Measurements from ENCODE around the gene CUBN. TPM values are rescaled to one million over a fixed set of nuclear protein-coding genes. Genes with fewer than 3 reads are reported as not detected.

Gene CUBN
- total RNA-seq, 3 donors from 2014 or later, result 0.14 to 0.26 (median 0.25) TPM

DNA sequence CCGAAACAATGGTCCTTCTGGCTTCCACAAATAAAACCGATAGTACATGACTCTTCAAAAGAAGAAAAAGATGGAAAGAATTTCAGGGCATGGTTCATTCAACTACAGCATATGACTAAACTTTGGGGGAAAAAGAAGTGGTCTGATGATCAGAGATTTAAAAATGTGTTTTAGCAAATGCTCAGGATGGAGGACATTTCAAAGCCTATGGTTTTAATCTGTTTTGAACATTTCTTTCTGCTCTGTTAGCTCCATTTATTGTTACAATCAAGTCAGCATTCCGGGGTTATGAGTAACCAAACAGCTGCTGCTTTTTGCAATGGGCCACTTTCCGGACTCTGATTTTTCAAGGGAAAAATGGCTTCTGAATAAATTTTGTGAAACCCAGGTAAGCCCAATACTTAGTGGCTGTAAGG is 142.4 kb downstream of the CUBN start:
- H3K36me3 Mint-ChIP-seq (ENCODE audit: insufficient read depth), result peaks cover 8% of the 10 kb centered on the region
- no peaks in the 10 kb centered on the region for H3K4me1 Mint-ChIP-seq (ENCODE audit: low read depth)
- DNase-seq (no peak), ATAC-seq (no peak)
- no peak overlapping the region for H3K4me3 Mint-ChIP-seq
- no peaks in the 10 kb centered on the region for H3K9me3 Mint-ChIP-seq
- H3K27me3 Mint-ChIP-seq (ENCODE audit: low read depth), result no peaks in the 10 kb centered on the region

- Mint-ChIP-seq H3K4me3 (no peak overlapping the region), H3K36me3 (ENCODE audit: insufficient read depth) (peaks cover 11% of the 10 kb centered on the region), H3K27me3 (ENCODE audit: low read depth) (no peaks in the 10 kb centered on the region), H3K9me3 (no peaks in the 10 kb centered on the region), H3K4me1 (ENCODE audit: low read depth) (no peaks in the 10 kb centered on the region)
- DNase-seq (no peak), ATAC-seq (no peak)
Measured at GRCh38 chr10:16986406-16987205, 143.0 kb downstream of the CUBN start.

DNA sequence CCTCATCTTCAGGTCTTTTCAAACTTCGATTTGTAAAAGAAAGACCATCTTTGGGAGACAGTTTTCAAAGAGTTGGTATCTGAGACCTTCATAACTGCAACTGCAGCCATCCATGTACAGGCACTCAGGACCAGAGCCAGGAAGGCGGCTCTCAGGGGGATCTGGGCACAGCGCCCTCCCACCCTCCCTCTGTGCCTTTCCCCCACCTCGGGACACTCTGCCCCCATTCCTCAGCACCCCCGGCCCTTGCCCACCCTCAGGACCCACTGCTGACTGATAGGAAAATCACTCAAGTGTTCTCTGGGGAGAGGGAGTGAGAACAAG is 143.6 kb downstream of the CUBN start:
- H3K9me3 Mint-ChIP-seq, result no peaks in the 10 kb centered on the region
- no peaks in the 10 kb centered on the region for H3K4me1 Mint-ChIP-seq (ENCODE audit: low read depth)
- H3K4me3 Mint-ChIP-seq, result no peak overlapping the region
- peaks cover 14% of the 10 kb centered on the region for H3K36me3 Mint-ChIP-seq (ENCODE audit: insufficient read depth)
- no peaks in the 10 kb centered on the region for H3K27me3 Mint-ChIP-seq (ENCODE audit: low read depth)
- DNase-seq, result no peak
- ATAC-seq, result no peak

- no peak for DNase-seq
- no peak for ATAC-seq
- no peak overlapping the region for H3K4me3 Mint-ChIP-seq
- H3K4me1 Mint-ChIP-seq (ENCODE audit: low read depth), result no peaks in the 10 kb centered on the region
- H3K27me3 Mint-ChIP-seq (ENCODE audit: low read depth), result no peaks in the 10 kb centered on the region
- peaks cover 18% of the 10 kb centered on the region for H3K36me3 Mint-ChIP-seq (ENCODE audit: insufficient read depth)
- H3K9me3 Mint-ChIP-seq, result peaks cover 1% of the 10 kb centered on the region
Measured at GRCh38 chr10:16984242-16984641, 145.4 kb downstream of the CUBN start.

- H3K36me3 Mint-ChIP-seq (ENCODE audit: insufficient read depth), result peaks cover 33% of the 10 kb centered on the region
- DNase-seq (no peak), ATAC-seq (peak in 1 of 2 donors; percentile 38)
- H3K4me3 Mint-ChIP-seq, result no peak overlapping the region
- H3K4me1 Mint-ChIP-seq (ENCODE audit: low read depth), result peaks cover 5% of the 10 kb centered on the region
- no peaks in the 10 kb centered on the region for H3K27me3 Mint-ChIP-seq (ENCODE audit: low read depth)
- peaks cover 4% of the 10 kb centered on the region for H3K9me3 Mint-ChIP-seq
Measured at GRCh38 chr10:16976803-16977202, 152.8 kb downstream of the CUBN start.

- Mint-ChIP-seq H3K9me3 (peaks cover 4% of the 10 kb centered on the region), H3K27me3 (ENCODE audit: low read depth) (no peaks in the 10 kb centered on the region)
- no peak for ATAC-seq
Measured at GRCh38 chr10:16975188-16975587, 154.4 kb downstream of the CUBN start.

DNA sequence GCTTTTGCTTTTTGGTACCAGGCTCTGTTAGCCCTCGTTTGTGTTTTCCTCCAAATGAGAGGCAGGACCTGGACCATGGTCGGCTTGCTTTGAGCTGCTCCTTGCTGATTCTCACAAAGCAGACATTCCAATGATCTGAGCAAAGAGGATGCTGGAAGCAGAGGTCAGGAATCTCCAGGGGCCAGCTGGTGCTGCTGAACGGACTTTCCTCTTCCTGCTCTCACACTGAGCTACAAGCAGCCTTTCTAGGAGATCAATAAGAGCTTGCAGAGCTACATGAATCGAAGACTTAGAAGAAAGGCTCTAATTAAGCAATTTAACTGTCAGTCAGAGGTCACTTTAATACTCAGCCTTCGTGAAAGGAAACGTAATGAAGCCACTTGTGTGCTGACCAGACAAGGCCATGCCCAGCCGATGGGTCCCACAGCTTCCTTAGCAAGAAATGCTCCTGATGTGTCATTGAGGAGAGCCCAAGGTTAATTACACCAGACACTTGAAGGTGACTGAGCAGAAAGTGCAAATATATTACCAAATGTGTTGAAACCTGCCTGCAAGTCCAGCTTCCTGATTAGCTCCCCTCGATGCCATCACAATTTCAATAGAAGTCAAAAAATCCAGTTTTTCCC is 161.1 kb downstream of the CUBN start:
- H3K4me3 Mint-ChIP-seq, result no peak overlapping the region
- DNase-seq (no peak), ATAC-seq (no peak)
- H3K27me3 Mint-ChIP-seq (ENCODE audit: low read depth), result no peaks in the 10 kb centered on the region
- H3K36me3 Mint-ChIP-seq (ENCODE audit: insufficient read depth), result peaks cover 12% of the 10 kb centered on the region
- H3K4me1 Mint-ChIP-seq (ENCODE audit: low read depth), result peaks cover 22% of the 10 kb centered on the region
- H3K9me3 Mint-ChIP-seq, result no peaks in the 10 kb centered on the region

More at GRCh38 chr10:16975188-16975587, 154.4 kb downstream of the CUBN start:
- Mint-ChIP-seq H3K36me3 (ENCODE audit: insufficient read depth) (peaks cover 24% of the 10 kb centered on the region), H3K4me1 (ENCODE audit: low read depth) (peaks cover 5% of the 10 kb centered on the region), H3K4me3 (no peak overlapping the region)
- no peak for DNase-seq

DNA sequence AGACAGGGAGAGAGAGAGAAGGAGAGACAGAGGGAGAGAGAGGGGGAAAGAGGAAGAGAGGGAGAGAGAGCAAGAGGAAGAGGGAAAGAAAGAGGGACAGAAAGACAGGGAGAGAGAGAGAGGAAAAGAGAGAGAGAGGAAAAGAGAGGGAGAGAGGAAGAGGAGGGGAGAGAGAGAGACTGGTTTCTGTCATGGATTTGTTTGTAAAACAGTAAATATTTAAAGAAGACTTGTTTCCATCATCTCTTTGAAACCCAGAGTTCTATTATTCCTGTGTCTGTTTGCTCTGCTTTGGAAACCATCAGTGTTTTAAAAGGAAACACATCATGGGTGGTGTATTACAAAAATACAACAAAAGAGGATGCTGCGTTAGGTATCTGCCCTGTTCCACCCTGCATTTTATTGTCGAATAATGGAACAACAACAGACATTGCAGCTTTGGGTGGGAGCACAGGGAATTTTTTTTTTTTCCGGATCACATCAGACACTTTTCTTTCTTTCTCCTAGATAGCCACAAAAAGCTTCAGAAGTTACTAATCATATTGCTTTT is 161.7 kb downstream of the CUBN start:
- Mint-ChIP-seq H3K4me3 (no peak overlapping the region), H3K36me3 (ENCODE audit: insufficient read depth) (peaks cover 11% of the 10 kb centered on the region), H3K9me3 (no peaks in the 10 kb centered on the region), H3K4me1 (ENCODE audit: low read depth) (peaks cover 22% of the 10 kb centered on the region), H3K27me3 (ENCODE audit: low read depth) (no peaks in the 10 kb centered on the region)
- DNase-seq (no peak), ATAC-seq (no peak)

GRCh38 chr10:16966991-16967865 is 162.4 kb downstream of the CUBN start:
- Mint-ChIP-seq H3K4me3 (peak overlapping the region; percentile 31), H3K27me3 (ENCODE audit: low read depth) (no peaks in the 10 kb centered on the region), H3K4me1 (ENCODE audit: low read depth) (peaks cover 22% of the 10 kb centered on the region), H3K9me3 (no peaks in the 10 kb centered on the region), H3K36me3 (ENCODE audit: insufficient read depth) (peaks cover 10% of the 10 kb centered on the region)
- DNase-seq, result no peak
- peak; percentile 55 to 81 for ATAC-seq

DNA sequence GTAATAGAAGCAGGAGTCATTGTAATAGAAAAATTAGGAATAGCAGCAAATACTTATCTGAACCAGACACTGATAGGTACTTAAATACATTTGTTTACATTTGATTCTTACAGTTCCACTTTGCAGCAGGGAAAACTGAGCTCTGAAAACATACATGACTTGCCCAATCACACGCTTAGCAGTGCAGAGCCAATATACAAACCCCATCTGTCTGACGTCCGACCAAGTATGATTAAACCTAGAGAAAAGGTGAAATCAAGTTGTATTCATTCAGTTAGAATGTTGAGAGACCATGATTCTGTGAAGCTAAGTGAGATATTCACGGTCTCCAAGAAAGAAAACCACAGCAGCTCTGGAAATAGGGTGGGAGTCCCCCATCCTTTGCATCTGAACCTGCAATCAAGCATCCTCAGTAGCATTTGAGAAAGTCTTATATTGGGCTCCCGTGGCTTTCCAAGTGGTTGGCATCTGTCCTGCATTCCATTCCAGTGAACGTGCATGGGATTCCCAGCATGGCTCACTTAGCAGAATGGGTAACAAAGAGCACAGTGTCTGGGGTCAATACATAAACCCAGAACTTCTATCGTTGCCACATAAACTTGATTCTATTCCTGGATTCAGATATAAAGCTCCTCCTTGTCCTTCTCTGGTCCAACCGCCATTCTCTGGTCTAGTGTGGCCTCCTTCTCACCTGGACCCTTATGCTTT is 163.7 kb downstream of the CUBN start:
- peaks cover 11% of the 10 kb centered on the region for H3K36me3 Mint-ChIP-seq (ENCODE audit: insufficient read depth)
- no peaks in the 10 kb centered on the region for H3K9me3 Mint-ChIP-seq
- H3K4me1 Mint-ChIP-seq (ENCODE audit: low read depth), result peaks cover 22% of the 10 kb centered on the region
- no peak for ATAC-seq
- H3K4me3 Mint-ChIP-seq, result no peak overlapping the region
- DNase-seq, result no peak
- H3K27me3 Mint-ChIP-seq (ENCODE audit: low read depth), result no peaks in the 10 kb centered on the region

GRCh38 chr10:16965344-16965616 is 164.3 kb downstream of the CUBN start:
- Mint-ChIP-seq H3K4me3 (no peak overlapping the region), H3K9me3 (no peaks in the 10 kb centered on the region), H3K4me1 (ENCODE audit: low read depth) (peaks cover 22% of the 10 kb centered on the region), H3K36me3 (ENCODE audit: insufficient read depth) (peaks cover 11% of the 10 kb centered on the region), H3K27me3 (ENCODE audit: low read depth) (no peaks in the 10 kb centered on the region)
- ATAC-seq, result no peak
- no peak for DNase-seq

DNA sequence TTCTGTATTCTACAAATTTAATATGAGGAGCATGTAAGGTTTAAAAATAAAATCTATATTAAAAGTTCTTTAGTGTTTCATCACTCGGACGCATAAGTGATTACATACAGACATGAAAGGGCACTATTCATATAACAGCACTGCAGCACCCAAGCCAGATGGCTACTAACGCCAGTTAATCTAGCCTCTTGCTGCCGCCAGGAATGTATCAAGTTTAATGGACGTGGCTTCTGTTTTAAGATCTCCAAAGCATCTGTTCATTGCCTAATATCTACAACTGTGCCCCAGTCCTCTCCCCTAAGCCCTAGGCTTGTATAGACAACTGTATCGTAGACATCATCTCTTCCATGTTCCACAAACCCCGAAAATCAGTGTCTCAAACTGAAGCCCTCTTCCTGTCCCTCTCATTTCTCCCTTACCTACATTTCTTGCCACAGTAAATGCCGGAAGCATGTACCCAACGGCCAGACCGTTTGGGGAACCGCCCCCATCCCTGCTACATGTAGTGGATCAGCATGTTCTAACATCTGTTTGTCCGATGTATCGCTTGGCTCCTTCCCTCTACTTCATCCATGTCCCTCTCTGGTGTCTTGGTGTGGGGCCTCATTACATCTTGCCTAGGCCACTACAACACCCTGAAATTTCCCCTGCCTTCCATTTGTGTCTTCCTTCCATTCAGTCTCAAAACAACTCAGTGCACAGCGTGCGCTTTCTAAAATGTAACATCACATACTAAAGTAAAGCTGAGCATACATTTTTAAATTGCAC is 164.9 kb downstream of the CUBN start:
- no peak for DNase-seq
- peaks cover 22% of the 10 kb centered on the region for H3K4me1 Mint-ChIP-seq (ENCODE audit: low read depth)
- H3K27me3 Mint-ChIP-seq (ENCODE audit: low read depth), result no peaks in the 10 kb centered on the region
- H3K4me3 Mint-ChIP-seq, result no peak overlapping the region
- H3K9me3 Mint-ChIP-seq, result no peaks in the 10 kb centered on the region
- H3K36me3 Mint-ChIP-seq (ENCODE audit: insufficient read depth), result peaks cover 11% of the 10 kb centered on the region
- ATAC-seq, result no peak

- Mint-ChIP-seq H3K4me1 (ENCODE audit: low read depth) (no peaks in the 10 kb centered on the region), H3K27me3 (ENCODE audit: low read depth) (no peaks in the 10 kb centered on the region), H3K9me3 (no peaks in the 10 kb centered on the region), H3K36me3 (ENCODE audit: insufficient read depth) (peaks cover 11% of the 10 kb centered on the region), H3K4me3 (no peak overlapping the region)
- ATAC-seq, result no peak
- DNase-seq, result no peak
Measured at GRCh38 chr10:16960551-16960950, 169.1 kb downstream of the CUBN start.
